22Rv1 (cell line): ENCODE results near the gene RAD50.
"Not testable (repeated sequence)": the region's sequence is repeated elsewhere in the genome, so short reads cannot be mapped to it uniquely, and the experiment has no call there.

Experiments
- CTCF ChIP-seq: fragments of 450-650 bp; IDR thresholded peaks from 2 replicates; pipeline ENCODE4 v1.5.1; 2017; ENCODE audit warnings: mild to moderate bottlenecking
- ZFX ChIP-seq: fragments of 450-650 bp; IDR thresholded peaks from 2 replicates; pipeline ENCODE4 v1.6.1; 2017; ENCODE audit warnings: antibody characterized with exemption, borderline replicate concordance

GRCh38 chr5:132548834-132549233 lies 7.9 kb upstream of the RAD50 start:
- not testable (repeated sequence) for TF ChIP-seq CTCF, ZFX
